MM.1S (cell line): ENCODE measurements around the gene CDH2.

ENCODE experiments used
- CTCF ChIP-seq: fragments of 300-600 bp; sonication (generic); IDR thresholded peaks from 2 replicates; pipeline ENCODE4 v1.5.1; 2016; ENCODE audit warnings: antibody characterized with exemption, low read length, mixed read lengths
- EZH2 ChIP-seq: fragments of 300-600 bp; sonication (generic); optimal IDR thresholded peaks from 2 replicates; pipeline ENCODE3; 2017; ENCODE audit warnings: low read depth, mild to moderate bottlenecking, antibody characterized with exemption, low read length, mixed read lengths
- EZH2phosphoT487 ChIP-seq: fragments of 300-600 bp; sonication (generic); IDR thresholded peaks from 2 replicates; pipeline ENCODE4 v1.6.1; 2018; ENCODE audit warnings: antibody characterized with exemption, low read length

GRCh38 chr18:28045880-28046279 lies 131.1 kb downstream of the CDH2 start:
- no peak for TF ChIP-seq CTCF
- no peak for TF ChIP-seq EZH2phosphoT487
- TF ChIP-seq EZH2: no peak
